ENCODE results near the gene MS4A7.

- no peak for TF ChIP-seq CTCF (IDR thresholded peaks at IDR 0.05)
- no peak for TF ChIP-seq POLR2AphosphoS5 (IDR thresholded peaks at IDR 0.05)
- TF ChIP-seq POLR2A (IDR thresholded peaks at IDR 0.05), result no peak
- TF ChIP-seq EP300 (IDR thresholded peaks at IDR 0.05), result no peak
Measured at GRCh38 chr11:60433401-60433800, 55.1 kb downstream of the MS4A7 start.

All from stomach (tissue), 4 donors.